DOHH2 (cell line): ENCODE results near the gene MAPRE3.
A peak's percentile ranks its signal among the peaks of the same experiment; 100 is the strongest.

ENCODE experiments used
- H3F3A ChIP-seq: fragments of 200-600 bp; sonication (generic), shearing (Covaris generic); 2 replicates; pipeline ENCODE4 v1.6.0; 2016; ENCODE audit warnings: antibody characterized with exemption, mild to moderate bottlenecking; ENCODE audit not compliant: control insufficient read depth, insufficient read depth
- H3K27ac ChIP-seq: fragments of 200-600 bp; sonication (generic); 2 replicates; pipeline ENCODE4 v1.5.1; 2014; ENCODE audit warnings: low read depth, mild to moderate bottlenecking, low read length, moderate library complexity
- H3K27me3 ChIP-seq: fragments of 200-600 bp; sonication (generic); 2 replicates; pipeline ENCODE4 v1.6.1; 2014; ENCODE audit warnings: mild to moderate bottlenecking, low read length, mixed read lengths; ENCODE audit not compliant: control insufficient read depth
- H3K36me3 ChIP-seq: fragments of 200-600 bp; sonication (generic); 2 replicates; pipeline ENCODE4 v1.6.1; 2014; ENCODE audit warnings: mild to moderate bottlenecking, low read length, moderate library complexity, mixed read lengths; ENCODE audit not compliant: control insufficient read depth
- H3K4me1 ChIP-seq: fragments of 200-600 bp; sonication (generic); 2 replicates; pipeline ENCODE4 v1.6.1; 2014; ENCODE audit warnings: mild to moderate bottlenecking, low read length, mixed read lengths; ENCODE audit not compliant: control insufficient read depth
- H3K4me2 ChIP-seq: fragments of 200-600 bp; sonication (generic); 2 replicates; pipeline ENCODE4 v1.6.0; 2014; ENCODE audit warnings: mild to moderate bottlenecking, low read length, moderate library complexity
- H3K4me3 ChIP-seq: fragments of 200-600 bp; sonication (generic); 2 replicates; pipeline ENCODE4 v1.5.1; 2014; ENCODE audit warnings: mild to moderate bottlenecking, low read length, mixed read lengths
- H3K79me2 ChIP-seq: fragments of 200-600 bp; sonication (generic); 2 replicates; pipeline ENCODE4 v1.6.1; 2014; ENCODE audit warnings: mild to moderate bottlenecking, low read length, mixed read lengths; ENCODE audit not compliant: control insufficient read depth
- H3K9me2 ChIP-seq: fragments of 200-600 bp; sonication (generic); replicated peaks from 2 replicates; pipeline ENCODE4 v1.6.1; 2014; ENCODE audit warnings: mild to moderate bottlenecking, low read length, mixed read lengths; ENCODE audit not compliant: control insufficient read depth
- H3K9me3 ChIP-seq: fragments of 200-600 bp; sonication (generic); 2 replicates; pipeline ENCODE4 v1.6.1; 2014; ENCODE audit warnings: antibody characterized with exemption, low read length, mixed read lengths; ENCODE audit not compliant: control insufficient read depth, insufficient read depth
- H4K20me1 ChIP-seq: fragments of 200-600 bp; sonication (generic); 2 replicates; pipeline ENCODE4 v1.6.0; 2014; ENCODE audit warnings: low read depth, mild to moderate bottlenecking, antibody characterized with exemption, low read length, moderate library complexity; ENCODE audit not compliant: control insufficient read depth, insufficient read depth
- CTCF ChIP-seq: fragments of 200-600 bp; sonication (generic); IDR thresholded peaks from one replicate; pipeline ENCODE4 v1.5.1; 2014; ENCODE audit warnings: antibody characterized with exemption, mild to moderate bottlenecking, low read depth, low read length; ENCODE audit not compliant: poor library complexity, severe bottlenecking
- EZH2phosphoT487 ChIP-seq: fragments of 200-600 bp; sonication (generic); IDR thresholded peaks from 2 replicates; pipeline ENCODE4 v1.6.1; 2017; ENCODE audit warnings: borderline replicate concordance, mild to moderate bottlenecking, antibody characterized with exemption, low read length, moderate library complexity, mixed read lengths

MAPRE3 gene

GRCh38 chr2:27065128-27065527 is 94.7 kb downstream of the MAPRE3 start:
- no peak overlapping the region for H3K27ac ChIP-seq
- H3K4me3 ChIP-seq, result no peak overlapping the region
- H3K9me2 ChIP-seq, result no peaks in the 10 kb centered on the region
- TF ChIP-seq CTCF (no peak), EZH2phosphoT487 (no peak)
- H3K4me2 ChIP-seq, result no peak overlapping the region
- H3K4me1 ChIP-seq, result peaks cover 9% of the 10 kb centered on the region
- no peaks in the 10 kb centered on the region for H3K27me3 ChIP-seq
- peaks cover 40% of the 10 kb centered on the region for H3K36me3 ChIP-seq
- H4K20me1 ChIP-seq, result no peaks in the 10 kb centered on the region
- no peaks in the 10 kb centered on the region for H3K9me3 ChIP-seq
- H3F3A ChIP-seq, result 0 out of 2 replicates have a peak, but pooled peaks cover 3% of the 10 kb centered on the region
- peaks cover 21% of the 10 kb centered on the region for H3K79me2 ChIP-seq

GRCh38 chr2:27067385-27067784 is 96.9 kb downstream of the MAPRE3 start:
- Histone ChIP-seq H3K4me3 (no peak overlapping the region), H4K20me1 (no peaks in the 10 kb centered on the region), H3K36me3 (peaks cover 53% of the 10 kb centered on the region), H3K9me2 (no peaks in the 10 kb centered on the region), H3K9me3 (no peaks in the 10 kb centered on the region), H3K4me2 (no peak overlapping the region), H3K27ac (no peak overlapping the region), H3K4me1 (peaks cover 22% of the 10 kb centered on the region), H3K27me3 (no peaks in the 10 kb centered on the region), H3F3A (0 out of 2 replicates have a peak, but pooled peaks cover 3% of the 10 kb centered on the region), H3K79me2 (peaks cover 34% of the 10 kb centered on the region)
- no peak for TF ChIP-seq EZH2phosphoT487
- no peak for TF ChIP-seq CTCF

GRCh38 chr2:27069436-27069835 is 99.0 kb downstream of the MAPRE3 start:
- peak overlapping the region; percentile 74; the same call in 1 of the 2 replicates for H3K4me2 ChIP-seq
- peaks cover 34% of the 10 kb centered on the region for H3K79me2 ChIP-seq

More at GRCh38 chr2:27069436-27069835, 99.0 kb downstream of the MAPRE3 start:
- Histone ChIP-seq H3K27me3 (no peaks in the 10 kb centered on the region), H3K4me3 (no peak overlapping the region), H4K20me1 (no peaks in the 10 kb centered on the region), H3K4me1 (peaks cover 38% of the 10 kb centered on the region), H3K9me3 (no peaks in the 10 kb centered on the region), H3K9me2 (no peaks in the 10 kb centered on the region), H3F3A (0 out of 2 replicates have a peak, but pooled peaks cover 7% of the 10 kb centered on the region), H3K27ac (no peak overlapping the region), H3K36me3 (peaks cover 51% of the 10 kb centered on the region)
- TF ChIP-seq CTCF, result no peak
- no peak for TF ChIP-seq EZH2phosphoT487
